NCI-H1694 (cell line): ENCODE measurements around the gene PON3.
A peak's percentile ranks its signal among the peaks of the same experiment; 100 is the strongest.

ENCODE experiments used
- DNase-seq: peaks from one replicate; lab custom pipeline; 2025; lab: John Stamatoyannopoulos, UW

PON3 gene

DNA sequence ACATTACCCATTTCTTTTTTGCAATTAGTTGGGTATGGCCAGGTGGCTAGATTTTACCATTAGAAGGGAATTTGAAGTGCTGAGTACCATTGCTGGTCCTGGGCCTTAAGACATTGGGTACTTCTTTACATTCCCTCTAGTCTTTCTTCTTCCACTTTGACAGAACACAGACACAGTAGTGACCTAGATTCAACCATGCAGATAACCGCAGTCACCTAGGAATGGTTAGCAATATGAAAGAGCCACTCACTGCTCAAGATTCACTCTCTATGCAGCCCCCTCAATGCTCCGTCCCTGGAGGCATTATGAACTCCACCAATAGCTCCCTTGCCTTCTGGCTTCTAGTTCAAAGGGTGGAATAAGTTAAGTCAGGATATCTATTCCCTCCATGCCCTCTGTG lies 55.7 kb downstream of the PON3 start:
- DNase-seq = no peak

- no peak for DNase-seq
Observed at GRCh38 chr7:95338832-95339231, 57.3 kb downstream of the PON3 start.

GRCh38 chr7:95335093-95335492 lies 61.1 kb downstream of the PON3 start:
- no peak for DNase-seq

DNA sequence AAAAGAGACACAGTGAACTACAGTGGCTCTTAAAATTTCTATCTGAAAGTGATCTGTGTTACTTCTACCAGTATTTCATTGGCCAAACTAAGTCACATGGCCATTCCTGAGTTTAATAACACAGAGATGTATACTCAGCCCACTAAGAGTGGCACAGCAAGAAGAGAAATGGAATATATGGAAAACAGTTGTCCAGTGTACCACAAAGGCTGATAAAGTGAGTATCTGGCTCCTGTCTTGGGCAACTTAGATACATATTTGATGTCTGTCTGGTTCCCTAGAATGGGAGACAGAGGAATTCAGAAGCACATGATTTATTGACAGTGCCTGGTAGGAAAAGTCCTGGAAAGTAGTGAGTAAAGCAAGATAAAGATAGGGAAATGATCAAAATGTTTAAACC lies 61.7 kb downstream of the PON3 start:
- no peak for DNase-seq

DNA sequence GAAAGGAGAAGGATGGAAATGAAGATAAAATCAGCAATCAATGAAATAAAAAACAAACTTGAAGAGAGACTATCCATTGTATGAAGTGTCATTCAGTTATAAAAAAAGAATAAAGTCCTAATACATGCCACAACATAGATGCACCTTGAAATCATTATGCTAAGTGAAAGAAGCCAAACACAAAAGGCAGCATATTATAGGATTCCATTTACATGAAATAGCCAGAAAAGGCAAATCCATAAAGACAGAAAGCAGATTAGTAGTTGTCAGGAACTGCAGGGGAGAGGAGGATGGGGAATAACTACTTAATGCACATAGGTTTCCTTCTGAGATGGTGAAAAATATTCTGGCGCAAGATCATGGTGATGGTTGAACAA lies 65.2 kb downstream of the PON3 start:
- DNase-seq = no peak

DNA sequence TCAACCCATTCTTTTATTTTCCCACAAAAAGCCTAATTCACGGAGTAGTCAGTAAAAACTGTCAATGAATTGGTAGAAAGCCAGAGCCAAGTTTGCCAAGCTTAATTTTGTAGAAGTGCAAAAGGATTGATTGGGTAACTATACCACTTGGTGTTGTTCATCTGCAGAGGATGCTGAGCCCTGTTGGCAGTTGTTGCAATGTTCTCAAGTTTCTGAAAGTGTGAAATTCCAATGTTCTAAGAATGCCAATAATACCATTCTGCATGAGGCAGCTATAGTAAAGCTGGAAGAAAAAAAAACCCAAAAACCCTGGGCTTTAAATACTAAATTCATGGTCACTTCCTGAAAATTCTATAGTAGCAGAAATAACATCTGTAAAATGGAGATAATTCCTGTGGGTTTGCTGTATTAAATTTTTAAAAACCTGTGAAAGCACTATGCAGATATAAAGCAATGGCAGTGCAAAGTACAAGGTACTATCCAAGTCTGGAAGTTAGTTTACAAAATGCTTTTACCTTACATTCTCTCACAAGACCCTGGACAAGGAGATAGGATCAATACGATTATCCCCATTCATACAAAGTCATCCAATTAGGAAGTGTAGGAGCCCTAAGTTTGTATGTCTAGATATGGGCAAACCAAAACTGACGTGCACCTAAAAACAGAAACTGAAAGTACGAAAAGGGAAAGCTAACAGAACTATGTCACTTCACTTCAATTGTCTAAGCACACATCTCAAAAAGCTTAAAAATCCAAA lies 65.8 kb downstream of the PON3 start:
- no peak for DNase-seq

DNA sequence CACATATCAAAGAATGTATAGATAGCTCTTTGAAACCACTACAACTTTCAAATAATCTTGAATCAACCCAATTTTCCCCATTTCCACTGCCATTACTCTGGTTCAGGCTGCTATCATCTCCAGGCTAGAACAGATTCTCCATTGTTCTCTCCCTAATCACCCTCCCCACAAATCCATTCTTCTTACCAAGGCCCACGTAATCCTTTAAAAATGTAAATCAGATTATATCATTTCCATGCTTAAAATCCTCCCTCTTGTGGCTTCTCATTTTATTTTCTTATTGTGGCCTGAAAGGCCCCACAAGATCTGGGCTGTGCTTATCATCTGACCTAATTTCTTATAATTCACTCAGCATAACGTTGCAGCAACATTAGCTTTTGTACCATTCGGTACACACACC lies 68.8 kb downstream of the PON3 start:
- DNase-seq = no peak

DNA sequence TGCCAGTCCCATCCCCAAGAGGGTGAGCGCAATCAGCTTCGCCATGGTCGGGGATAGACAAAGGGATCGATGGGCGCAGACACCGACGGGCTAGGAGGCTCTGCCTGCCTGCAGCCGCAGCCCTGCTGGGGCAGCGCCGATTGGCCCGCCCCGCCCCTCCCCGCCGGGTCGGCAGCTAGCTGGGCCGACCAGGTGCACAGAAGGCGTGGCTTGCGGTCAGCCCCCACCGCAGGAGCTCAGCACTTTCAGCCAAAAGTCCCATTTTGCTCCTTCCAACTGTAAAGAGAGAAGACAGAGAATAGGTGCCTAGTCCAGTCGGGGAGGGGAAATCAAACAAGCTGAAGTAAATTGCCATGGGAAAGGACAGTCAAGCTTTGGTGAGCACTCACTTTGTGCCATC lies 71.7 kb downstream of the PON3 start, which contains the start of gene PON1:
Gene PON1 (minus strand): TSS at position 102 of the 400 bp plus-strand sequence. CDS start 57 bp downstream, at position 45.
- no peak for DNase-seq

DNA sequence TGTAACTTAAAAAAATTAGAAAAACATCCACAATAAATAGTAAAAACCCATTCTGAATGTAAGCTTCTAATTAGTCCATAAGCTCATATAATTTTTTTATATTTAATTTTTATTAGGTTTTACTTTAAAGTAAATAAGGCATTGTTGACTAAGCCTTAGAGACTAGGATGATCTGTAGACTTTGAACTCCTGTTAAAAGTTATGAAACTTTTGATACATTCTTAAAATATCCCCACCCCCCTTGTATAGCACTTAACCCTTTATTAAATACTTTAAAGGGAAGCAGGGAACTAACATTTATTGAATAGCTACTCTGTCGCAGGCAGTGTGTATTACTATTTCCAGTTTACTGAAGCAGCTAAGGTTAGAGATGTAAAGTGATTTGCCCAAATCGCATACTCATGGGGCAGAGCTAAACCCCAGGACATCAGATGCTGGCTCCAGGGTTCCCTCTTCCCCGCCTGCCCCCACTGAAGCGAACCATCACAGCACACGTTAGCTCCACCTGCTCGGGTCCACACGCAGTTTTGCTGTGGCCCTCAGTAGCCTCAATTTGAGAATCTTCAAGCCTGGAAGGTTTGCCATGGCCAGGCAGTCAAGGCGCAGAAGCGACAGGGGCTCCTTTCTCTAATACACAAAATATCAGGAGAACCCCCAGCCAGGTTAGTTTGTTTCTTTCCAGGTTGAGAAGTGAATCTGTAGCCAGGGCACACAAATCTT lies 72.6 kb downstream of the PON3 start:
- DNase-seq = no peak

DNA sequence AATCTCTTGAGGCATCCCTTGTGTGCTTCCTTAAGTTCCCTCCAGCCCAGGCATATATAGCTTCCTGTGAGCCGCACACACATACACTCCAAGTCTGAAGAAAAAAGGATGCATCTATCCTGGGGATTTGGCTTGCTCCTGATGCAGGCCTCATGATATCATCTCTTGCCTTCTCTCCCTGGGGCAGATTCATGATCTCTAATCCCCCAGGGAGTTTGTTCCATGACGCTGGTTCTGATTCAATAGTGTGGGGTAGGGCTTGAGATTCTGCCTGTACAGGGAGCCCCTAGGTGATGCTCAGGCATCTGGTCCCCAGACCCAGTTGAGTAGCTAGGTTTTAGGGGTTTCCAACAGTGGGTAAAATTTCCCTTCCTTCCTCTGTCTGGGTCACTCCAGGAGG lies 73.3 kb downstream of the PON3 start:
- DNase-seq = no peak

- DNase-seq = no peak
Observed at GRCh38 chr7:95322396-95322795, 73.8 kb downstream of the PON3 start.

- no peak for DNase-seq
Observed at GRCh38 chr7:95321720-95322119, 74.5 kb downstream of the PON3 start.

GRCh38 chr7:95320651-95321050 lies 75.5 kb downstream of the PON3 start:
- DNase-seq = no peak

DNA sequence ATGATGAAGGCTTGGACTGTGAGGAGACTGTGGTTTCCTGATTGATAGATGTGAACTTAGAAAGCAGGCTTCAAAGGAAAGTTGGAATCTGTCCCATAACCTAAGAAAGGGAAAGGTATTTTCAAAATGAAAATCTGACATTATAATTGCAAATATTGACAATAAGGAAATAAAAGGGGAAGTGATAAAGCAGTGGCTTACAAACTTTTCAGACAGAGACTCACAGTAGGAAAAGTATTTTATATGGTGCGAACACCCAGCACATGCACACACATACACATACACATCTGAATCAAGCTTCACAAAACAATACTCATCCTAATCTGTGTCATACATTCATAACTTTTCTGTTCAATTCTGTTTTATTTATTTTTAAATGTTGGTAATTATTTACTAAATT lies 76.6 kb downstream of the PON3 start:
- no peak for DNase-seq

DNA sequence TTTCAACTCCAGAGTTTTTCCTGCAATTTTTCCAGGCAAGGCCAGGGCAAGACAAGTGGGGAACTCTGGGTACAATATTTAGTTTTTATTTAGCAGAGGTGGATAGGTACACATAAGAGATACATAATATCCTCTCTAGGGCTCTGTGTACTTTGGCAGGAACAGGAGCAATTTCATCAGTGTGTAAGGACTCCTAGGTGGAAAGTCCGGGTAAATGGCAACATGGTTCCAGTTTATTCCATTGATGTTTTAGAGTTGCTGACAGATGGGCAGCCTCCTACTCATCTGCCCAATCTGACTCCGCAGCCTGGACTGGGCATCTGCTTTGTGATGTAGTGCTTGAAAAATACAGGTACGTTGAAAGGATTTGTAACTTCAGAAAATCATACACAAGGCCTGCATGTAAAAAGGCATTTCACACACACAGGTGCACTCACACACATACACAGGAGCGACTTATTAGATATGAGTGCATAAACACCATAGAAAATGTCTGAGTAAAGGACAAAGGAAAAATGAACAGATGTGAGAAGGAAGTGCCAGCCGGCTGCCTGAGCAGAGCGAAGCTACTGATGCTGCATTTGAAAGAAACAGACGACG lies 77.6 kb downstream of the PON3 start:
- peak; percentile 91 for DNase-seq

GRCh38 chr7:95317966-95318365 lies 78.2 kb downstream of the PON3 start:
- no peak for DNase-seq

GRCh38 chr7:95317546-95317945 lies 78.6 kb downstream of the PON3 start:
- DNase-seq = no peak

DNA sequence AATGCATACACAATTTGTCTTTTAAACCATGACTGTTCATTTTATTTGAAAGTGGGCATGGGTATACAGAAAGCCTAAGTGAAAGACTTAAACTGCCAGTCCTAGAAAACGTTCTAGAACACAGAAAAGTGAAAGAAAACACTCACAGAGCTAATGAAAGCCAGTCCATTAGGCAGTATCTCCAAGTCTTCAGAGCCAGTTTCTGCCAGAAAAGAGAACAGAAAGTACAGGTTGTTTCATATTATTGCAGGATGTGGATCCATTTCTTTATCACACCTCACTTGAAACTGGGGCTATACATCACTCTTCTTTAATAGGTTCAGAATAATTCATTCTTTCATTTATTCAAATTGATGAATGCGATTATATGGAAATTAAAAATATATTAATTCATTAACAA lies 79.6 kb downstream of the PON3 start:
- DNase-seq = no peak

- DNase-seq = no peak
Observed at GRCh38 chr7:95312561-95312960, 83.6 kb downstream of the PON3 start.

GRCh38 chr7:95311389-95311788 lies 84.8 kb downstream of the PON3 start:
- no peak for DNase-seq

DNA sequence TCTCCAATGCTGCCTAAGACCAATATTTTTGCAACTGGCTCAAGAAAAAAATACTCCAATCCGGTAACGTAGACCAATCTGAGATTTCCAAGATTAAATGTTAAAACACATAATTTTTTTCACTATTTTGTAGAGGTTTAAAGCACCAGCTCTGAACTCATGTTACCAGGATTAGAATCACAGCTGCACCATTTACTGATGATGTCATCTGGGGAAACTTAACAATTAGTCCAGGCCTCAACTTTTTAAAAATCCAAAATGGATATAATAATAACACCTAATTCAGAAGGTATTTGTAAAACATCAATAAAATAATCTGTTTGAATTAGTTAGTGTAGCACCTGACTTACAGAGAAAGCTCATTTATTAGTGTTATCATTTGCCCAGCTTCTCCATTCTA lies 86.2 kb downstream of the PON3 start:
- no peak for DNase-seq
